Globus pallidus (tissue), 1 donor: ENCODE data around the gene TCEA2.

ENCODE experiments used
- DNase-seq: peaks from one replicate; pipeline ENCODE4 v3.0.0-alpha.2; 2015; ENCODE audit warnings: low spot score

TCEA2 gene

GRCh38 chr20:64065062-64065973, 2.3 kb downstream of the TCEA2 start:
- no peak for DNase-seq

- no peak for DNase-seq
Observed at GRCh38 chr20:64065974-64066343, 3.0 kb downstream of the TCEA2 start.

DNA sequence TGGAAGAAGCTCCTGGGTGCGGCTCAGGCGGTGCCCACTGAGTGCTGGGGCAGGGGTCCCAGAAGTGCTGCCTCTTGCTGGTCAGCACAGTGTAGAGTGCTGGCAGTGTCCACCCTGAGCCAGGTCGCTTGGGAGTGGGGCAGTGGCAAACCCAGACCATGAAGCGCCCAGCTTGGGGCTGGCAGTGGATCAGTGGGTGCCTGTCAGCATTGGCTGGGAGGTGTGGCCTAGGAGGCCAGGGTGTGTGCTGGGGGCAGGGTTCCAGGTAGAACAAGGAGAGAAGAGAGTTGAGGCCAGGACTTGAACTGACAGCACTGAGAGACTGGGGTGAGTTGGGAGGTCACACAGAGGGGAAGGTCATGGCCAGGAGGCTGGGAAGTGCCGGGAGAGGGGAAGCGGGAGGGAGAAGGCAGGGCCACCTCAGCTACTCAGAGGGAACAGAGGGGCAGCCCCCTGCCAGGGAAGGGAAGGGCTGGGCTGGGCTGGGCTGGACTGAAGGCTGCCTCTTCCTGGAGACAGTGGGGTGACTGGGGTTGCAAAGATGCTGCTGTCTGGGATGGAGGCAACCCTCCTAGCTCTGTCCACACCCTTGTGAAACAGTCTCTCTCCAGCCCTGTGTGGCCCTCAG, 4.1 kb downstream of the TCEA2 start:
- DNase-seq, result no peak

GRCh38 chr20:64067733-64068307, 4.8 kb downstream of the TCEA2 start:
- no peak for DNase-seq

GRCh38 chr20:64068386-64069208, 5.6 kb downstream of the TCEA2 start:
- DNase-seq, result no peak

DNA sequence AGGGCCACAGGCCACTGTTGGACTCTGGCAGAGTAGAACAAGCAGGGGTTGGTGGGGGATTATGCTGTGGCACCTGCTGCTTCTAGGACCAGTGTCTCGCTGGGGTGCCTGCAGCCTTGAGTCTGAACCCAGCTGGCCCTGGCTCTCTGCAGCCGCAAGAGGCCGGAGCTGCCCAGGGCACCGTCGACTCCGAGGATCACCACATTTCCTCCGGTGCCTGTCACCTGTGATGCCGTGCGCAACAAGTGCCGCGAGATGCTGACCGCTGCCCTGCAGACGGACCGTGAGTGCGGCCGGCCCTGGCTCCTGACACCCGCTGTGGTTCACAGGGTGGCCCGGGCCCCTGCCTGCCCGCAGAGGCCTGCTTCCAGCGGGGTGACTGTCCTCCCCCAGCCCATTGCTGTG, 6.2 kb downstream of the TCEA2 start:
- no peak for DNase-seq

GRCh38 chr20:64069614-64070243, 6.7 kb downstream of the TCEA2 start:
- DNase-seq, result no peak

DNA sequence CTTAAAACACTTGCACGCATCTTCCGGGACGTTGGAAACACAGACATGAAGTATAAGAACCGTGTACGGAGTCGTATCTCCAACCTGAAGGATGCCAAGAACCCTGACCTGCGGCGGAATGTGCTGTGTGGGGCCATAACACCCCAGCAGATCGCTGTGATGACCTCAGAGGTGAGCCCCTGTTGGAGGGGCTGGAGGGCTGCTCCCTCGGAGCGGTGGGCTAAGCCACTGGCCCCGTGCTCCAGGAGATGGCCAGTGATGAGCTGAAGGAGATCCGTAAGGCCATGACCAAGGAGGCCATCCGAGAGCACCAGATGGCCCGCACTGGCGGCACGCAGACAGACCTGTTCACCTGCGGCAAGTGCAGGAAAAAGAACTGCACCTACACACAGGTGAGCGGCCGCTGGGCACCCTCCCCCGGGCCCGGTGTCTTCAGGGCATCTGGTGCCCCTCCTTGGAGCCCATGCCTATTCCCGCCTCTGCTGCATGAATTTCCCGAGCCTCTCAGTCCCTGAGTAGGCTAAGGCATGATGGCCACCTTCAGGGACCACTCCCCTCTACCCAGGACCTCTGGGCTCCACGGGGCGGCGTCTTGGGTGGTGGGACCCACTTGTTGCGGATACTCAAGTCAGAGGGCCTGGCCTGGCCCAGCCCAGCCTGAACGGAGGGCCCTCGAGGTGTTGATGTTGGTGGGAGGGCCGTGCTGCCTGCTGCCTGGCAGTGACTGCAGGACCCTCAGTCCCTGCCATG, 7.4 kb downstream of the TCEA2 start:
- no peak for DNase-seq

DNA sequence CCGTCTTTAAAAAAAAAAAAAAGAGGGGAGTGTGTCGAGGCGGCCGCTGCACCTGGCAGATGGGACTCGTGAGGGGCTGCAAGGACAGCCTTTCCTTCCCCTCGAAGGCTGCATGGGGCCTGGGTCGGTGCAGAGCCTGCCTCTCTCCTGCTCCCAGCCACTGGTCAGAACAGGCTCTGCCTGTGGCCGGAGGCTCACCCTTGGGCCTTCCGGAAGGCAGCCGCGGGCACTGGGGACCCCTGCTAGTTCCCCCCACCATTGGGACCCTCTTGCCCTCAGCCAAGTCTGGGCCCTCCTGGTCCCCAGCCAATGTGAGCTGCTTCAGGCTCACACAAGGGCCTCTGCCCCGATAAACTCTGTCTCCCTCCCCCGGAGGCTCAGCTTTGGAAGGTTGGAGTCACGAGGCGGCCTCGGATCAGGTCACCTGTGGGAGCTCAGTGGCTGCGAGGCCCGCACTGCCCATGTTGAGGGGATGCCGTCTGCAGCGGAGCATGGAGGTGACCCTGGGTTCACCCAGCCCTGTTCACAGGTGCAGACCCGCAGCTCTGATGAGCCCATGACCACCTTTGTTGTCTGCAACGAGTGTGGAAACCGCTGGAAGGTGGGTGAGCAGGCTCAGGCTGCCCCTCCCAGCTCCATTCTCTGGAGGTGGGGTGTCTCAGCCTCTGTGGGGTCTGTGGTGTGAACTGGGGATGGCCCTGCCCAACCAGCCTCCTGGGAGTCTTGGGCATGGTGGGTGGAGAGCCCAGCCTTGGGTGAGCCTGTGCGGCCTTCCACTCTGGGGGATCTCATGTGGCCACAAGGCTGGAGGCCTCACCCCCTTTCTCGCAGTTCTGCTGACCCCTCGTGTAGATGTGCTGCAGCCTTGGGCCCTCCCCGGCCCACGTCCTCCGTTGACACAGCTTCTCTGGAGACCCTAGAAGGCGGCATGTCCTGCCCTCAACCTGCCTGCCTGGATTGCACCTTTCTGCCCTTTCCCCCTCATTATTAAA, 8.6 kb downstream of the TCEA2 start:
- no peak for DNase-seq

- no peak for DNase-seq
Observed at GRCh38 chr20:64072498-64073063, 9.6 kb downstream of the TCEA2 start.

GRCh38 chr20:64073476-64074183, 10.6 kb downstream of the TCEA2 start:
- DNase-seq, result no peak

DNA sequence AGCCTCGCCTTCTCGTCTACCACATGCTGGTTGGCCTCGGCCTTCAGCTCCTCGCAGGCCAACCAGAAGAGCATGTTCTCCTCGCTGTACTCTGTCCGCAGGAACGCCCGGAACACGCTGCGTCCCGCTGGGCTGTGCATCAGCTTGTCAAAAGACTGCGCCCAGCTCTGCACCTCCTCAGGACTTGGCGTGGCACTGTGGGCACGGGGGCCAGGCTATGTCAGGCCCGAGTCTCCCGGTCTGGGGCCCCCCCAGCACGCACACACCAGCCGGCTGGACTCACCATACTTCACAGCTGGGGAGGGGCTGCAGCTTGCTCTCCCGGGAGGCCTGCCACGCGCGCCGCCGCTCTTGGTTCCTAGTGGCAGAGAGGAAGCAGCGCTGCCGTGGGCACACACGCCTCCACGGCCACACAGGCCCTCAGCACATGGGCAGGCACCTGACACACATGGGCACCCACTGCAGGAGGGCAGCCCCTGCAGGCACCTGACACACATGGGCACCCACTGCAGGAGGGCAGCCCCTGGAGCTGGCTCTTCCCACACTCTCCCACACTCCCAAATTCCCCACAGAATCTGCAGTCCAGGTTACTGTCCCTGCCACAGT, 11.3 kb downstream of the TCEA2 start:
- DNase-seq, result no peak

DNA sequence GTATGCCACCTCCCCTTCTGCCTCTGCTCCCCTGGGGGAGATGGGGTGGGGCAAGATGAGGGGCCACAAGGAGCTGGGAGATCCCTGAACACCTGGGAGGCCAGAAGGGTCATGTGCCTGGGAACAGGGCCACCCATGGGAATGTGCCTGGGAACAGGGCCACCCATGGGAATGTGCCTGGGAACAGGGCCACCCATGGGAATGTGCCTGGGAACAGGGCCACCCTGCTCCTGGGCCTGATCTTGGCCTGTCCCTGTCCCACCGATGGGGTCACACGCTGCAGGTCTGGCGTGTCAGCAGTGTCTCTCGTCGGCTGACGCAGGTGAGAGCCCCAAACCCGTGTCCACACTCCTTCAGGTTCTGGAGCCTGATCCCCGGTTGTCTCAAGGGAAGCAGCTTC, 12.0 kb downstream of the TCEA2 start:
- DNase-seq, result no peak

GRCh38 chr20:64075556-64075955, 12.6 kb downstream of the TCEA2 start:
- no peak for DNase-seq

DNA sequence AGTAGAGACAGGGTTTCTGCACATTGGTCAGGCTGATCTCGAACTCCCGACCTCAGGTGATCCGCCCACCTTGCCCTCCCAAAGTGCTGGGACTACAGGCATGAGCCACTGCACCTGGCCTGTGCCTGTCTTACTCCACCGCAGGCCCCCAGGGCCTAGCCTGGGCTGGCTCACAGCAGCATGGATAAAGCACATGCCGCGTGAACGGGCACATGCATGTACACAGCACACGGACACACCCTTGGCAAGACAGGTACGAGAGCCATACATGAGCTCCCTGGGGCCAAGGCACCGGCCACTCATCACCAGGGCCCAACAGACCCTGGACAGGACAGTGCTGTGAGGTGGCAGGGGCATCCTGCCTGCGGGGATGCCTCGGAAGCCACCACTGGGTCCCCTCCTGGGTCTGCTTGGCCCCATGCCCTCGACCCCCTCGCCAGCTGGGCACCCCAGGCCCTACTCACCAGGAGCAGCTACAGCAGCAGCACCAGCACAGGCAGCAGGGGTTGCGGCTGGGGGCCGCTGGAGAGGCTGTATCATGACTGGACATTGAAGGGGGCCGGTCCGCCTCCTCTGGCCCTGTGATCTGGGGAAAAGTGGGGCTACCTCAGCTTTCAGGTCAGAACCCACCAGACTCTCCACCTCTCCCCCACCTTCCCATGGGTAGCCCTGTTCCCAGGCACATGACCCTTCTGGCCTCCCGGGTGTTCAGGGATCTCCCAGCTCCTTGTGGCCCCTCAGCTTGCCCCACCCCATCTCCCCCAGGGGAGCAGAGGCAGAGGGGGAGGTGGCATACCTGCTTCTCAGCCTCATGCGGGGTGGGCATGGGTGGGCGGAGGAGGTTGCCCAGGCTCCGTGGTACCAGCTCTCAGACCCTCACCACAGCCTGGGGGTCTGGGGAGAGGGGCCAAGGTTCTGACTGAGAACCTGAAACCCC, 13.3 kb downstream of the TCEA2 start:
- DNase-seq, result no peak

DNA sequence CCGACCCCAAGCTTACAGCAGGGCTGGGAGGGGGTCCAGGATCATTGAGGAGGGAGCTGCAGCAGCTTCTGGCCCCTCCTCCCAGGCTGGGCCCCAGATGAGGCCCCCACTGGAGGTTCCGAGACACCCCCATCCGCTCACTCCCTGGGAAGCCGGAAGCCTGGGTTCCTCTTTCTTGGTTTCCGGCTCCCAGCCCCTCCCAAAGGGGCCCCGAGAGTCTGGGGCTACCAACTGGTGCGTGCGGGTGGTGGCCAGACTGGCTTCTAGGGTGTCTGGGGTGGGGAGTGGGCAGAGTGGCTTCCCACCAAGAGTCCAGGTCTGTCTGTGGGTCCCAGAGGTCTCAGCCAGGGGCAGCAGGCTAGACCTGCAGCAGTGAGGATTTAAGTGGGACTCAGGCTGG, 14.1 kb downstream of the TCEA2 start:
- peak; percentile 33 for DNase-seq

GRCh38 chr20:64077541-64077875, 14.5 kb downstream of the TCEA2 start:
- no peak for DNase-seq
